Neural crest cell (in vitro differentiated cells): ENCODE results near the gene USP46. TPM values are rescaled to one million over a fixed set of nuclear protein-coding genes. Genes with fewer than 3 reads are reported as not detected.

Experiments used
- DNase-seq: peaks from one replicate; pipeline ENCODE4 v3.0.0; 2021; ENCODE audit warnings: low read depth, mixed read lengths, low spot score
- H3K27ac Mint-ChIP-seq: one replicate; pipeline ENCODE4 v1.8.0; 2021; ENCODE audit warnings: mild to moderate bottlenecking, mixed read lengths; ENCODE audit not compliant: unreplicated experiment
- H3K27me3 Mint-ChIP-seq: 2 replicates; pipeline ENCODE4 v1.8.0; 2021; ENCODE audit warnings: low read depth, mild to moderate bottlenecking, mixed read lengths
- H3K36me3 Mint-ChIP-seq: 2 replicates; pipeline ENCODE4 v1.8.0; 2021; ENCODE audit warnings: low read depth, mild to moderate bottlenecking, mixed read lengths
- H3K4me1 Mint-ChIP-seq: 2 replicates; pipeline ENCODE4 v1.8.0; 2021; ENCODE audit warnings: mixed read lengths
- H3K4me3 Mint-ChIP-seq: one replicate; pipeline ENCODE4 v1.8.0; 2021; ENCODE audit warnings: mild to moderate bottlenecking, mixed read lengths
- H3K9me3 Mint-ChIP-seq: 2 replicates; pipeline ENCODE4 v1.8.0; 2021; ENCODE audit warnings: mixed read lengths
- CTCF ChIP-seq: fragments of 200-600 bp; sonication (generic); conservative IDR thresholded peaks from 2 replicates; pipeline ENCODE4 v1.5.0; 2021; ENCODE audit warnings: antibody characterized with exemption, mild to moderate bottlenecking
- total RNA-seq: library from RNA; stranded (reverse); gene quantifications from 2 replicates; pipeline ENCODE4 v1.2.1, GENCODE V29; 2021

USP46 gene
- total RNA-seq, 1 donor from 2014 or later: 41.1 TPM

DNA sequence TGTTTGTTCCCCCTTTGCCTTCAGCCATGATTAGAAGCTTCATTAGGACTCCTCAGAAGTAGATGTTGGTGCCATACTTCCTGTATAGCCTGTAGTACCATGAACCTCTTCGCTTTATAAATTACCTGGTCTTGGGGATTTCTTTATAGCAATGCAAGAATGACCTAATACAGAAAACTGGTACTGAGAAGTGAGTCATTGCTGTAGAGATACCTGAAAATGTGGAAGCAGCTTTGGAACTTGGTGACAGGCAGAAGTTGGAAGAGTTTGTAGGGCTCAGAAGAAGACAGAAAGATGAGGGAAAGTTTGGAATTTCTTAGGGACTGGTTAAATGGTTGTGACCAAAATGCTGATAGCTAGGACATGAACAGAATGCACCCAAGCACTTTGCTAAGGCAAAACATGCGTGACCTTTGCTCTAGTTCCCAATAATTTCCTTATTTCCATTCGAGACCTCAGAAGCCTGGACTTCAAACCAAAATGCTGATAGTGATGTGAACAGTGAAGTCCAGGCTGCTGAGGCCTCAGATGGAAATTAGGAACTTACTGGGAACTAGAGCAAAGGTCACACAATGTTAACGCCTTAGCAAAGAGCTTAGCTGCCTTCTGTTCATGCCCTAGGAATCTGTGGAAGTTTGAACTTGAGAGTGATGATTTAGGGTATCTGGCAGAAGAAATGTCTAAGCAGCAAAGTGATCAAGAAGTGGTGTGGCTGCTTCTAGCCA lies 3.0 kb upstream of the USP46 start:
- peak overlapping the region; percentile 9 for H3K4me3 Mint-ChIP-seq
- no peak overlapping the region for H3K27ac Mint-ChIP-seq
- H3K4me1 Mint-ChIP-seq: peaks cover 21% of the 10 kb centered on the region
- H3K36me3 Mint-ChIP-seq: peaks cover 25% of the 10 kb centered on the region
- peaks cover 3% of the 10 kb centered on the region for H3K27me3 Mint-ChIP-seq
- H3K9me3 Mint-ChIP-seq: peaks cover 6% of the 10 kb centered on the region
- no peak for TF ChIP-seq CTCF
- DNase-seq: no peak

DNA sequence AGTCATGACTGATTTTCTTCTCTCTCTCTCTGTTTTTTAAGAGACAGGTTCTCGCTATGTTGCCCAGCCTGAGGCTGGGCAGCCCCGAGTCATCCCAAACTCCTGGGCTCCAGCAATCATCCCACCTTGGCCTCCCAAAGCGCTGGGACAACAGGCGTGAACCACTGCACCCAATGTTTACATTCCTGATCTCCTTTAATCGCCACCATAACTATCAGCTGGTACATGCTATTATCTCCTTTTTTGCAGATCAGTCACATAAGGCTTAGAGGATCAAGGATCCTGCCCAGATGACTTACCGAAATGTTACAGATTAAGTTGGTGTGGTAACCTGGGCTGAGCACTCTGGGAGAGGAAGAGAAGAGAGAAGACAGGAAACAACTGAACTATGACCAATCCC lies 1.5 kb upstream of the USP46 start:
- peaks cover 29% of the 10 kb centered on the region for H3K4me1 Mint-ChIP-seq
- H3K27ac Mint-ChIP-seq: no peak overlapping the region
- DNase-seq: no peak
- no peak for TF ChIP-seq CTCF
- peaks cover 30% of the 10 kb centered on the region for H3K36me3 Mint-ChIP-seq
- peaks cover 3% of the 10 kb centered on the region for H3K27me3 Mint-ChIP-seq
- H3K4me3 Mint-ChIP-seq: peak overlapping the region; percentile 90
- H3K9me3 Mint-ChIP-seq: peaks cover 5% of the 10 kb centered on the region

DNA sequence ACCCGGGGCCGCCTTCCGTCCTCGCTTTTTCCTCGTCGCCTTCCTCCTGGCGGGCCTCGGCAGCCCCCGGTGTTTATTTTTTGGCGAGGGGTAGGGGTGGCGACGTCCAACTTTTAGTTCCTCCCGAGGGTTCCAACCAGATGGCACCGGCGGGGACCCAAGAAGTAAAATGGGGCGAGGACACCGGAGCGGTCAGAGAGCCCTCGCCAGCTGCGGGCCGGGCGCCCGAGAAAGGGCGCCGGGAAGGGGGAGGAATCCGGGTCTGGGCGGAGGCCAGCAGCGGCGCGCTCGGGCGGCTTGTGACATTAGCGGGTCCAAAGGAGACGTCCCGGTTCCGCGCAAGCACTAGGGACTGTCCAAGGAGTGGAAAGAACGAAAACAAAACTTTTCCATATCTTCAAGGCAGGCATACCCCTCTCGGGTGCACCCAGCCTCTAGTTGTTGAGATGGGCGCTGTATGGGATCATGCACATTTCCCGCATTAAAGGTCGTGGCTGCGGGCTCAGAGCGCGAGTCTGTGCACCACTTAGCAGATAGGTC lies 691 bp upstream of the USP46 start:
- Mint-ChIP-seq H3K9me3 (peaks cover 2% of the 10 kb centered on the region), H3K36me3 (peaks cover 30% of the 10 kb centered on the region), H3K27ac (peak overlapping the region; percentile 41), H3K27me3 (peaks cover 3% of the 10 kb centered on the region), H3K4me3 (peak overlapping the region; percentile 90), H3K4me1 (peaks cover 33% of the 10 kb centered on the region)
- TF ChIP-seq CTCF: no peak
- DNase-seq: no peak

- no peak for DNase-seq
- H3K36me3 Mint-ChIP-seq: peaks cover 32% of the 10 kb centered on the region
- H3K4me1 Mint-ChIP-seq: peaks cover 33% of the 10 kb centered on the region
- peak overlapping the region; percentile 93 for H3K4me3 Mint-ChIP-seq
- no peak overlapping the region for H3K27ac Mint-ChIP-seq
- peaks cover 2% of the 10 kb centered on the region for H3K9me3 Mint-ChIP-seq
- H3K27me3 Mint-ChIP-seq: peaks cover 3% of the 10 kb centered on the region
- no peak for TF ChIP-seq CTCF
Observed at GRCh38 chr4:52658641-52659000, 480 bp downstream of the USP46 start.

DNA sequence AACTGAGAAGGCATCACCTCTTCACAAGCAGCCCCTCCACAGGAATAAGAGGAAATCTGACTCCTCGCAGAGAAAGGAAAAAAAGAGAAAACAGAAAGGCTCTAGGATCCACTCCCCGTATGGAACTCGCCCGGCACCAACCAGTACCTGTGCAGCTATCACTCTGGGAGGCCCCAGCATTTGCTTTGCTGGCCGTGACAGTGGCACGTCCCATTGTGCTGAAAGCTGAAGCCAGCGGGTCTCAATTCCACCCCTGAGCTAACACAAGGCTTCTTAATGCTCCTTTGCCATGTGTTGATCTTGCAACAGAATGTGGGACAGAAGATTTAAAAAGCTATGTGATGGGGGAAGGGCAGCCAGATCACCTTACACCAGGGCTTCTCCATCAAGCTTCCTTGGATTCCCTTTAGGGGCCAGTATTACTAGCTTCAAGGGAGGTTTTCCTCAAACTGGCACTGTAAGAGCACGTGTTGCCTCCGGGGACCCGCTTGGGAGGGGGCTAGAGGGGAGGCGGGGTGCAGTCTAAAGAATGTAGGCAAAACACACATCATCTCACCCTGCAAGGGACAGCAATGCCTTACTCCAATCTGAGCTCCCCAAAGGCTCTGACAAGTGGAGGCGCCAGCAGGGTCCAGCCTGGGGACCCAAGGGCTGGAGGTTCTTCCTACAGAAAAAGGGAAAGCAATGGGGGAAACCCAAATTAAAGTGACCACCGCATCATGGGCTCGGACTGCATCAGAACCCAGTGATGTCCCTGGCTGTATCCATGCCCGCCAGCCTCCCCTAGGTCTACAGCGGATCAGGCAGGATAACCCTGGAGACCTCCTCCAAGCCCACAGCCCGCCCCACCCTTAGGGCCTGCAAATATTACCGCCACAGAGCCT lies 1.2 kb downstream of the USP46 start:
- H3K27ac Mint-ChIP-seq: no peak overlapping the region
- DNase-seq: peak; percentile 6
- H3K4me3 Mint-ChIP-seq: peak overlapping the region; percentile 85
- H3K9me3 Mint-ChIP-seq: peaks cover 2% of the 10 kb centered on the region
- peaks cover 34% of the 10 kb centered on the region for H3K36me3 Mint-ChIP-seq
- TF ChIP-seq CTCF: peak; percentile 11
- peaks cover 33% of the 10 kb centered on the region for H3K4me1 Mint-ChIP-seq
- H3K27me3 Mint-ChIP-seq: peaks cover 3% of the 10 kb centered on the region
